DOHH2 (cell line): Measurements from ENCODE around the gene PDE4B.

Source experiments
- EZH2phosphoT487 ChIP-seq: fragments of 200-600 bp; sonication (generic); IDR thresholded peaks from 2 replicates; pipeline ENCODE4 v1.6.1; 2017; ENCODE audit warnings: borderline replicate concordance, mild to moderate bottlenecking, antibody characterized with exemption, low read length, moderate library complexity, mixed read lengths
- TF ChIP-seq, protein P1 (sequence below): fragments of 200-600 bp; sonication (generic); IDR thresholded peaks from one replicate; pipeline ENCODE4 v1.5.1; 2014; ENCODE audit warnings: antibody characterized with exemption, mild to moderate bottlenecking, low read depth, low read length; ENCODE audit not compliant: poor library complexity, severe bottlenecking

DNA sequence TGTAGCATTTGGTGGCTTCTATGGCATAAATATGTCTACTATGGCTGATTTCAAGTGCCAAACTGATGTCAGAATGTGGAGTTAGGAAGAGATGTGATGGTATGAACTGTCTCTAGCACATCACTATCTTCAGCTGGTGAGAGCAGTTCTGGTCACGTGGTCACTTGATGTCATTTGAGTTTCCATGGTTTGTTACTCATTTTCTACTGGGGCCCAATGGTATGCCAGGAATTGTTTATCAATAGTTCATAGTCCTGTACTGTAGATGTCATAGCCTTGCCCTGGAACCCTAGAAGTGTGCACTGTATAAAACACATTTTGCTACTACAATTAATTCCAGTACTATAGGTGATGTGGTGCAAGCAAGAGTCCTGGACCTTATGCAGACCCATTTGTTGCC lies 153.7 kb downstream of the PDE4B start:
- TF ChIP-seq, protein P1, sequence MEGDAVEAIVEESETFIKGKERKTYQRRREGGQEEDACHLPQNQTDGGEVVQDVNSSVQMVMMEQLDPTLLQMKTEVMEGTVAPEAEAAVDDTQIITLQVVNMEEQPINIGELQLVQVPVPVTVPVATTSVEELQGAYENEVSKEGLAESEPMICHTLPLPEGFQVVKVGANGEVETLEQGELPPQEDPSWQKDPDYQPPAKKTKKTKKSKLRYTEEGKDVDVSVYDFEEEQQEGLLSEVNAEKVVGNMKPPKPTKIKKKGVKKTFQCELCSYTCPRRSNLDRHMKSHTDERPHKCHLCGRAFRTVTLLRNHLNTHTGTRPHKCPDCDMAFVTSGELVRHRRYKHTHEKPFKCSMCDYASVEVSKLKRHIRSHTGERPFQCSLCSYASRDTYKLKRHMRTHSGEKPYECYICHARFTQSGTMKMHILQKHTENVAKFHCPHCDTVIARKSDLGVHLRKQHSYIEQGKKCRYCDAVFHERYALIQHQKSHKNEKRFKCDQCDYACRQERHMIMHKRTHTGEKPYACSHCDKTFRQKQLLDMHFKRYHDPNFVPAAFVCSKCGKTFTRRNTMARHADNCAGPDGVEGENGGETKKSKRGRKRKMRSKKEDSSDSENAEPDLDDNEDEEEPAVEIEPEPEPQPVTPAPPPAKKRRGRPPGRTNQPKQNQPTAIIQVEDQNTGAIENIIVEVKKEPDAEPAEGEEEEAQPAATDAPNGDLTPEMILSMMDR: no peak
- no peak for TF ChIP-seq EZH2phosphoT487
